ENCODE data around the gene NPFFR1. TPM values are rescaled to one million over a fixed set of nuclear protein-coding genes. Genes with fewer than 3 reads are reported as not detected.

NPFFR1 gene
- total RNA-seq, 2 donors from 2014 or later, result not detected

GRCh38 chr10:70324339-70324861, 40.6 kb upstream of the NPFFR1 start:
- Histone ChIP-seq H3K4me1 (no peaks in the 10 kb centered on the region), H3K27ac (no peak overlapping the region), H3K27me3 (no peaks in the 10 kb centered on the region), H3K36me3 (replicated peaks in 1 of 2; ENCODE audit: insufficient read depth in 1 of 2, low read depth in 2 of 2) (no peaks in the 10 kb centered on the region), H3K4me3 (no peak overlapping the region), H3K9me3 (no peaks in the 10 kb centered on the region)
- ATAC-seq (no peak), DNase-seq (no peak)
- intact Hi-C loops (cut with DNase I), result no loop called here
- no peak for TF ChIP-seq POLR2A (IDR thresholded peaks at IDR 0.05)
- TF ChIP-seq CTCF (IDR thresholded peaks at IDR 0.05), result no peak
- 81 to 86% methylated on average over 10 to 11 of the region's 11 CpGs for WGBS, 2 donors

GRCh38 chr10:70323697-70324338, 40.0 kb upstream of the NPFFR1 start:
- intact Hi-C loops (cut with DNase I), result no loop called here
- no peaks in the 10 kb centered on the region for H3K4me1 ChIP-seq
- TF ChIP-seq POLR2A (IDR thresholded peaks at IDR 0.05) (no peak), CTCF (IDR thresholded peaks at IDR 0.05) (no peak)
- no peak overlapping the region for H3K27ac ChIP-seq
- H3K4me3 ChIP-seq, result no peak overlapping the region
- 74 to 89% methylated on average over 16 to 18 of the region's 18 CpGs for WGBS, 2 donors
- H3K36me3 ChIP-seq (replicated peaks in 1 of 2; ENCODE audit: insufficient read depth in 1 of 2, low read depth in 2 of 2), result no peaks in the 10 kb centered on the region
- no peak for DNase-seq
- H3K27me3 ChIP-seq, result no peaks in the 10 kb centered on the region
- H3K9me3 ChIP-seq, result no peaks in the 10 kb centered on the region
- no peak for ATAC-seq

- no peak for TF ChIP-seq CTCF (IDR thresholded peaks at IDR 0.05)
- TF ChIP-seq POLR2A (IDR thresholded peaks at IDR 0.05), result no peak
- 86 to 87% methylated on average over 9 of the region's 9 CpGs for WGBS, 2 donors
- no peak for DNase-seq
- intact Hi-C loops (cut with DNase I), result no loop called here
- ATAC-seq, result no peak
- Histone ChIP-seq H3K36me3 (replicated peaks in 1 of 2; ENCODE audit: insufficient read depth in 1 of 2, low read depth in 2 of 2) (no peaks in the 10 kb centered on the region), H3K27ac (no peak overlapping the region), H3K27me3 (no peaks in the 10 kb centered on the region), H3K4me3 (no peak overlapping the region), H3K9me3 (no peaks in the 10 kb centered on the region), H3K4me1 (no peaks in the 10 kb centered on the region)
These were observed 39.4 kb upstream of the NPFFR1 start for GRCh38 chr10:70323138-70323696.

- Histone ChIP-seq H3K4me1 (no peaks in the 10 kb centered on the region), H3K27me3 (no peaks in the 10 kb centered on the region), H3K4me3 (no peak overlapping the region), H3K36me3 (replicated peaks in 1 of 2; ENCODE audit: insufficient read depth in 1 of 2, low read depth in 2 of 2) (no peaks in the 10 kb centered on the region), H3K27ac (no peak overlapping the region), H3K9me3 (no peaks in the 10 kb centered on the region)
- TF ChIP-seq CTCF (IDR thresholded peaks at IDR 0.05) (no peak), POLR2A (IDR thresholded peaks at IDR 0.05) (no peak)
- DNase-seq (no peak), ATAC-seq (no peak)
- intact Hi-C loops (cut with DNase I), result no loop called here
- 86 to 88% methylated on average over 14 to 19 of the region's 19 CpGs for WGBS, 2 donors
These were observed 38.4 kb upstream of the NPFFR1 start for GRCh38 chr10:70321897-70322890.
